Right lobe of liver (tissue), 6 donors: ENCODE data around the gene B4GAT1. TPM values are rescaled to one million over a fixed set of nuclear protein-coding genes. Genes with fewer than 3 reads are reported as not detected.

Experiments used
- ATAC-seq, 4 donors: fragments of 200-7000 bp; cut with Tn5 transposase; one replicate each; pipeline ENCODE4 v1.9.1; 2020; ENCODE audit warnings: mild to moderate bottlenecking in 4 of 4, moderate library complexity in 4 of 4
- DNase-seq, 3 donors: peaks; one replicate each; pipeline ENCODE4 v3.0.0-alpha.2; 2020
- H3K27ac ChIP-seq, 3 donors: fragments of 200-600 bp; one replicate each; pipeline ENCODE4 v1.8.0; 2022
- H3K27me3 ChIP-seq, 2 donors: fragments of 200-600 bp; one replicate each; pipeline ENCODE4 v1.8.0; 2022
- H3K36me3 ChIP-seq, 4 donors: fragments of 200-600 bp; sonication (generic) in 1 of 4; one replicate each; pipeline versions ENCODE4 v1.5.1 to v1.8.0; 2017 to 2022; ENCODE audit warnings: control low read depth in 1 of 4
- H3K4me1 ChIP-seq, 4 donors: fragments of 200-600 bp; sonication (generic) in 1 of 4; one replicate each; pipeline versions ENCODE4 v1.5.1 to v1.8.0; 2017 to 2022; ENCODE audit warnings: control low read depth in 1 of 4
- H3K4me3 ChIP-seq, 3 donors: fragments of 200-600 bp; one replicate each; pipeline ENCODE4 v1.8.0; 2022
- H3K9me3 ChIP-seq, 4 donors: fragments of 200-600 bp; sonication (generic) in 1 of 4; one replicate each; pipeline versions ENCODE4 v1.5.1 to v1.8.0; 2017 to 2022; ENCODE audit warnings: control low read depth in 1 of 4
- CTCF ChIP-seq, 4 donors: fragments of 200-600 bp in 3 of 4; fragments of 450-650 bp in 1 of 4; IDR thresholded peaks; one replicate each; pipeline versions ENCODE4 v1.5.1 to v1.8.0; 2016 to 2022; ENCODE audit warnings: antibody characterized with exemption in 4 of 4, mild to moderate bottlenecking in 2 of 4
- POLR2A ChIP-seq: fragments of 450-650 bp; IDR thresholded peaks from one replicate; pipeline ENCODE4 v1.6.1; 2017; ENCODE audit warnings: antibody characterized with exemption, mild to moderate bottlenecking
- WGBS: methylation state at CpG from one replicate; pipeline ENCODE4 v1.1.6; 2018; ENCODE audit warnings: low coverage, low lambda C conversion rate; ENCODE audit not compliant: insufficient coverage; ENCODE audit errors: missing lambda C conversion rate; 5-methylcytosine and 5-hydroxymethylcytosine counted together
- intact Hi-C, 2 donors: fragments of 100-400 bp; cut with DNase I; formaldehyde crosslinking; loops; one replicate each; pipeline versions ENCODE4 v1.11.2 to v1.14.1; 2022
- total RNA-seq, 6 experiments: library from RNA; depleted of rRNA in 2 of 6; stranded (reverse); fragments of >200 nt in 2 of 6; fragmentation: NEBNext Ultra II Directional in 3 of 6; extraction: Animal tissue kit (Norgen Biotek cat#: 25700) in 3 of 6; gene quantifications; one replicate each; pipeline versions ENCODE4 v1.1.0 to v1.2.4, GENCODE V29; 2016 to 2023
- donor health status: DM: no; HTN: yes; CAD: no.
- donor health status: DM: no; HTN: no; CAD: no.
- donor health status: DM: no; HTN: no; CAD: no.
- donor health status: DM: no; HTN: yes; CAD: no.
- donor health status: DM: no; HTN: yes; CAD: no.

B4GAT1 gene
- total RNA-seq, 6 experiments from 2014 or later, result 6.3 to 25.4 (median 15.6) TPM

GRCh38 chr11:66371627-66372415 lies 24.4 kb upstream of the B4GAT1 start, which contains the start of gene SLC29A2:
Gene SLC29A2, minus strand, starts transcription at chr11:66371760. Its CDS starts 169 bp downstream, at chr11:66371591.
- Histone ChIP-seq H3K4me3 (peak within 1 kb of the TSS; percentile 52 to 67 (median 58)), H3K27ac (peak within 1 kb of the TSS; percentile 8 to 16 (median 14)), H3K27me3 (no peaks in the 10 kb centered on the region), H3K4me1 (no peaks in the 10 kb centered on the region), H3K36me3 (no peaks in the 10 kb centered on the region), H3K9me3 (no peaks in the 10 kb centered on the region)
- intact Hi-C loops, result no loop called here
- DNase-seq, result peak in 2 of 3 donors; percentile 57 to 69
- WGBS, result 0% methylated on average over 16 of the region's 72 CpGs
- peak; percentile 65 to 73 (median 68) for ATAC-seq
- TF ChIP-seq POLR2A, result peak; percentile 22
- TF ChIP-seq CTCF (IDR thresholded peaks at IDR 0.05), result no peak

- no peak for ATAC-seq
- Histone ChIP-seq H3K4me1 (no peaks in the 10 kb centered on the region), H3K27ac (no peak overlapping the region), H3K36me3 (no peaks in the 10 kb centered on the region), H3K9me3 (no peaks in the 10 kb centered on the region), H3K4me3 (no peak overlapping the region), H3K27me3 (no peaks in the 10 kb centered on the region)
- 80% methylated on average over 2 of the region's 25 CpGs for WGBS
- intact Hi-C loops, result no loop called here
- DNase-seq, result no peak
- TF ChIP-seq POLR2A (no peak), CTCF (IDR thresholded peaks at IDR 0.05) (no peak)
Observed at GRCh38 chr11:66369073-66369894, 21.9 kb upstream of the B4GAT1 start.

GRCh38 chr11:66368484-66368883 lies 21.1 kb upstream of the B4GAT1 start:
- intact Hi-C loops, result no loop called here
- H3K4me1 ChIP-seq, result no peaks in the 10 kb centered on the region
- ATAC-seq, result no peak
- no peak for DNase-seq
- H3K27me3 ChIP-seq, result no peaks in the 10 kb centered on the region
- no peaks in the 10 kb centered on the region for H3K9me3 ChIP-seq
- no peaks in the 10 kb centered on the region for H3K36me3 ChIP-seq
- 80% methylated on average over 1 of the region's 6 CpGs for WGBS
- TF ChIP-seq POLR2A (no peak), CTCF (IDR thresholded peaks at IDR 0.05) (no peak)
- H3K4me3 ChIP-seq, result no peak overlapping the region
- no peak overlapping the region for H3K27ac ChIP-seq

- no peaks in the 10 kb centered on the region for H3K36me3 ChIP-seq
- 100% methylated on average over 1 of the region's 15 CpGs for WGBS
- DNase-seq (no peak), ATAC-seq (no peak)
- no peak overlapping the region for H3K4me3 ChIP-seq
- TF ChIP-seq POLR2A (no peak), CTCF (IDR thresholded peaks at IDR 0.05) (no peak)
- H3K9me3 ChIP-seq, result no peaks in the 10 kb centered on the region
- no peaks in the 10 kb centered on the region for H3K4me1 ChIP-seq
- intact Hi-C loops, result no loop called here
- H3K27me3 ChIP-seq, result no peaks in the 10 kb centered on the region
- H3K27ac ChIP-seq, result no peak overlapping the region
Observed at GRCh38 chr11:66367561-66368312, 20.3 kb upstream of the B4GAT1 start.
